ENCODE measurements around the gene NMUR2. TPM values are rescaled to one million over a fixed set of nuclear protein-coding genes. Genes with fewer than 3 reads are reported as not detected.

NMUR2 gene, protein sequence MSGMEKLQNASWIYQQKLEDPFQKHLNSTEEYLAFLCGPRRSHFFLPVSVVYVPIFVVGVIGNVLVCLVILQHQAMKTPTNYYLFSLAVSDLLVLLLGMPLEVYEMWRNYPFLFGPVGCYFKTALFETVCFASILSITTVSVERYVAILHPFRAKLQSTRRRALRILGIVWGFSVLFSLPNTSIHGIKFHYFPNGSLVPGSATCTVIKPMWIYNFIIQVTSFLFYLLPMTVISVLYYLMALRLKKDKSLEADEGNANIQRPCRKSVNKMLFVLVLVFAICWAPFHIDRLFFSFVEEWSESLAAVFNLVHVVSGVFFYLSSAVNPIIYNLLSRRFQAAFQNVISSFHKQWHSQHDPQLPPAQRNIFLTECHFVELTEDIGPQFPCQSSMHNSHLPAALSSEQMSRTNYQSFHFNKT
- not detected in 2 replicates for total RNA-seq (2014; rRNA removed; shearing (Covaris generic))

GRCh38 chr5:152405145-152405544 lies at the start of gene NMUR2:
TSS of gene NMUR2 (minus strand) at chr5:152405279. CDS start at chr5:152405113, 166 bp downstream.
- DNase-seq (ENCODE audit: low read depth) = no peak

DNA sequence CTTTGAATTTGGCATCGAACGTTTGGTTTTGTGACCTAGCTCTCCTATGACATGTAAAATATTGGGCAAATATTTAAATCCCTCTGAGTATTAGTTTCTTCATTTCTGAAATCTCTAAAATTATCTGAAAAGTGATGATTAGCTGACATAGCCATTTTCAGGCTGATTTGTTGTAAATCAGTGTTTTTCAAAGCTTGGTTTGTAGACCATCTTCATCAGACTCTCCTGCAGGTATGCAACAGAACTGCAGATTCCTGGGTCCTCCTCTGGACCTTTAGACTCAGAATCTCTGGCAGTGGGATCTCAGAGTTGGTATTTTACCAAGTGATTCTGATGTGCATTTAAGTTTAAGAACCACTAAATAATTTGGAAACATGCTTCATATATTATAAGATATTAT lies 38.9 kb upstream of the NMUR2 start:
- DNase-seq (ENCODE audit: low read depth) = no peak

DNA sequence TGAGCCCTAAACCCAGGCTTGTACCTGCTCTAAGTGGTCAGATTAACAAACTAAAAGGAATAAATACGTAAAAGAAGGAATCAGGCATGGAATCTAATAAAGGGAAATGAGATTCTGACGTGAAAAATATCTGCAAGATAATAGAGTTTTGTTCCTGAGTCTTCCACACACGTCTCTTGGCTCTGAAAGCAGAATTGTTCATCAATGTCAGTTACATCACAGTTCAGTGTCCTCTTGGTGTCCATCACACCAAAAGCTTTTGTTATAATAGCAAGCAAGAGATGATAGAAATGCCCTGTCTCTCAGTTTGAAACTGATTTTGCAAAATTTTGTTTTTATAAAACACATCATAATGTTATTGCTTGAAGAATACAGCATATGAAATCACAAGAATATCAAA lies 34.7 kb upstream of the NMUR2 start:
- no peak for DNase-seq (ENCODE audit: low read depth)

DNA sequence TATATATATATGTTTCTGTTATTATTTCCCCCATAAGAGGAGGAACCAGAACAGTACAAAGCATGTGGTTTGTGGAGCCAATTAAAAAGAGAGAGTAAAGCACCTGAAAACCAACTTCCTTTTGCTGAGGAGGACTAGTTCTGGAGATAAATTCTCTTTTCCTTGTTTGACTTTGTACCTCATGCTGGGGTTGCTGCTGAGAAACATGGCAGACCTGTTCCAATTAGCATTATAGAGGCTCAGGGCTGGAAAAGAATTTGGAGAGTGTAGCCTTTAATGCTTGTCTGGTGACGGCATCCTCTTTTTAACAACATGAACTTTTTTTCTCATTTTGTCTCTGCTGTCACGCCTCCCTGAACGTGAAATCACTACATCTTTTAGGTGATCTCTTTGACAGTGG lies 32.8 kb upstream of the NMUR2 start:
- DNase-seq (ENCODE audit: low read depth) = no peak

- no peak for DNase-seq (ENCODE audit: low read depth)
Observed at GRCh38 chr5:152427721-152428120, 22.6 kb upstream of the NMUR2 start.

- no peak for DNase-seq (ENCODE audit: low read depth)
Observed at GRCh38 chr5:152425083-152425482, 20.0 kb upstream of the NMUR2 start.

DNA sequence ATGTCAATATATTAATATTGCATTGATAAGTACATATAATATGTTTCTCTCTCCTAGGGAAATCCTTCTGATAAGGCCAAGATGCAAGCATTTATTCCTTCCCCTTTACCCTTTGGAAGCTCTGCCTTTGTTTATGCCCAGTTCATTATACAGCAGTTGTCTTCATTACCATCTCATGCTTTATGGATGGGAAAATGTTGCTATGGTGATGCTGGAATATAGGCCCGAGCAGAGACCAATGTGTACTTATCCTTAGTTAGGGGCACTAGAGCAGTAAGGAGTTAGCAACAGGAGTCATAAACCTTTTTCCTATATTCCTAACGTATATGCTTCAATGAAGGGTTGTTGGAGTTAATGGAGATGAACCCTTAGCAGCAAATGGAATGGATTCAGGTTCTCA lies 19.4 kb upstream of the NMUR2 start:
- DNase-seq (ENCODE audit: low read depth) = no peak

DNA sequence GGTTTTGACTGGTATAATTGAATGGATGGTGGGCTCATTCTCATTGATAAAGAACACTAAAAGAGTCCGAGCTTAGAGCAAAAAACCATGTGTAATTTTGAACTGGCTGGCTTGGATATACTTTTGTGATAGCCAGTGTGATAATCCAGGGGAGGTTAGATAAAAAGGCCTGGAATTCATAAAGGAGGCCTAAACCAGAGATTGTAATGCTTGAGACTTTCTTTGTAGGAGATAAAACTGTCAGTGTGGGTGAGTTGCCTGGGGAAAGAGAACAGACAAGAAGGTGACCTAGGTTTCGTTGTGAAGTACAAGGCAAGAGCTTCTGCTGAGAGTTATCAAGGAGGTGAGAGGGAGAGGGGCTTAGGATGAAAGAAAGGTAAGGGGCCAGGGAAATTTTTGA lies 17.0 kb upstream of the NMUR2 start:
- DNase-seq (ENCODE audit: low read depth) = no peak

DNA sequence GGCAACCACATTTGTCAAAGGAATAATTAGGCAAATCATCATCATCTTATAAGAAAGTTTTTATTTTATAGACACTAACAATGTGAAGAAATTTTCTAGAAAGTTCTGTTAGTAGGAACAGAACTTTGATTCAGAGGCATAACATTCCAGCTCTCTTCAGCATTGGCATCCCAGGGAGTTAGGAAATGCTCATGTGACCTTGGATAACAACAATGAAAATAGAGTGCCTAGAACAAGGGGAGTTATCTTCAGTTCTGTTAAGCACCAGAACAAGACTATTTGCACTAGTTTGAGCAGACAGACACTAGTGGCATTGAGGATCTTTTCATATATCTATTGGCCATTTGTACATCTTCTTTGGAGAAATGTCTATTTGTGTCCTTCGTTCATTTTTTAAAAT lies 7.0 kb upstream of the NMUR2 start:
- DNase-seq (ENCODE audit: low read depth) = no peak

DNA sequence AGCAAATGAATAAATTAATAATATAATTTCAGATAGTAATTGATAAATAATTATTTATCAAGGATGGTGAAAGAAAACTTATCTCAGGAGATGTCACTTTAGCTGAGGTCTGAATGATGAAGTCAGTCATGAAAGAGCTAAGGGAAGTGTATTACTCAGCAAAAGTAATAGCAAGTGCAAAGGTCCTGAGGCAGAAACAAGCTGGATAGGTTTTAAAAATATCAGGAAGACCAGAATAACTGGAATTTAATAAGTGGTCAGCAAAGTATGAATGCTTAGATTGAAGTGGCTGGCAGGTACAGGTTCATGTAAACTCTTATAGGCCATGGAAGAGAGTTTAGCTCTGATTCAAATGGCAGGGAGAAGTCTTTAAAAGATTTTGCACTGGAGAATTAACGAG lies 1.0 kb upstream of the NMUR2 start:
- no peak for DNase-seq (ENCODE audit: low read depth)

DNA sequence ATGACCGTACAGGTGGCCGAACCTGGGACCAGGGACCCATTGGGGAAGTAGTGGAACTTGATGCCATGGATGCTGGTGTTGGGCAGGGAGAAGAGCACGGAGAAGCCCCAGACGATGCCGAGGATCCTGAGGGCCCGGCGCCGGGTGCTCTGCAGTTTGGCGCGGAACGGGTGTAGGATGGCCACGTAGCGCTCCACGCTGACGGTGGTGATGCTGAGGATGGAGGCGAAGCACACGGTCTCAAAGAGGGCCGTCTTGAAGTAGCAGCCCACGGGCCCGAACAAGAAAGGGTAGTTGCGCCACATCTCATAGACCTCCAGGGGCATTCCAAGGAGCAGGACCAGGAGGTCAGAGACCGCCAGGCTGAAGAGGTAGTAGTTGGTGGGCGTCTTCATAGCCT lies 585 bp downstream of the NMUR2 start:
- no peak for DNase-seq (ENCODE audit: low read depth)

- DNase-seq (ENCODE audit: low read depth) = no peak
Observed at GRCh38 chr5:152403046-152403445, 2.0 kb downstream of the NMUR2 start.

GRCh38 chr5:152400846-152401245 lies 4.2 kb downstream of the NMUR2 start:
- DNase-seq (ENCODE audit: low read depth) = no peak

DNA sequence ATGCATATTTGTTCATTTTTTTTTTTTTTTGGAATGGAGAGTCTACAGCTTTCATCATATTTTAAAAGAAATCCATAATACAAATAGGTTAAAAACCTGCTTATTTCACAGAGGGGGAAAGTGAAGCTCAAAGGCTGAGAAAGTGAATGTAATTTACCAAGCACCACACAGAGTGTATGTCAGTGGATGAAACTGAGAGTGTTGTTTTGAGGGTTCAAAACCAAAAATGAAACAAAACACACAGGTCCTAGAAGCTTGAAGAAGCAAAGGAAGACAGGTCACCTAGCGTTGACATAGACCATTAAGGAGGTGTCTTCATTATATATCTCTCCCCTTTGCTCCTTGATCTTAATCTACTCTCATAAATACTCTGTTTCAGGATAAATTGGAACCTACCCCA lies 7.5 kb downstream of the NMUR2 start:
- no peak for DNase-seq (ENCODE audit: low read depth)

GRCh38 chr5:152393441-152393840 lies 11.6 kb downstream of the NMUR2 start:
- DNase-seq (ENCODE audit: low read depth) = no peak

DNA sequence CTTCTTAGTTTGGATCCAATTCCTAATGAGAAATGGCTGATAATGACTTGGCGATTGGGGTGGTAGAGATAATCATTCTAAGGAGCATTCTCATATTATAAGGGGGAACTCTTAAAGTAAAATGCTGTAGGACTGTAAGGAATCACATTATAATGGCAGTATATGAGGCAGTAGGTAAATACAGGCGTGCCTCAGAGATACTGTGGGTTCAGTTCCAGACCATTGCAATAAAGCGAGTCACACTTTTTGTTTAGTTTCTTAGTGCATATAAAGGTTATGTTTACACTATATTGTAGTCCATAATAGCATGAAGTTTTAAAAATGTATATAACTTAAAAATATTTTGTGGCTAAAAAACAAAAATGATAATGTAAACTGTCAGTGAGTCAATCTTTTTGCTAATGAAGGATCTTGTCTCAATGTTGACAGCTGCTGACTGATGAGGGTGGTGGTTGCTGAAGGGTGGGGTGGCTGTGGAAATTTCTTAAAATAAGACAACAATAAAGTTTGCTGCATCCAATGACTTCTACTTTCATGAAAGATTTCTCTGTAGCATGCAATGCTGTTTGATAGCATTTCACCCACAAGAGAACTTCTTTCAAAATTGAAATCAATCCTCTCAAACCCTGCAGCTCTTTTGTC lies 15.8 kb downstream of the NMUR2 start:
- DNase-seq (ENCODE audit: low read depth) = no peak

- no peak for DNase-seq (ENCODE audit: low read depth)
Observed at GRCh38 chr5:152388610-152389009, 16.5 kb downstream of the NMUR2 start.

DNA sequence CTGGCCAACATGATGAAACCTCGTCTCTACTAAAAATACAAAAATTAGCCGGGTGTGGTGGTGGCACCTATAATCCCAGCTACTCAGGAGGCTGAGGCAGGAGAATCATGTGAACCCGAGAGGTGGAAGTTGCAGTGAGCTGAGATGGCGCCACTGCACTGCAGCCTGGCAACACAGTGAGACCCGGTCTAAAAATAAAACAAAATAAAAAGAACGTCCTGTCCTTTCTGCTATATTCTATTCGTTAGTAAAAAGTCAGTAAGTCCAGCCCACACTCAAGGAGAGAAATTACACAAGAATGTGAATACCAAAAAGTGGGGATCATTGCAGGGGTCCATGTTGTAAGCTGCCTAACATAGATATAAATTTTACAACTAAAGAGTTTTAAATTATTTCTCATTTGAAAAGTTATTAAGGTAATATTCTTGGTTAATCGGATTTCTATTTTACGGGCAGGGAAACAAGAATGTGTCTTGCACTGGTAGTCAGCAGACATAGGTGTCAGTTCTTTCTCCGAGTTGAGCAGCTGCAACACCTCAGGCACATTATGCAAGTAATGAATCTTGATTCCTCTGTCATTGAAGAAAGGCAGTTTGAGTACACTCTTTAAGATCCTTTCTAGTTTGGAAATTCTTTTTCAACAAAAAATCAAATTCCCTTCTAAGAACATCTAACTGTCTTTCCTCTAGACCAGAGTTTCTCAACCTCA lies 24.5 kb downstream of the NMUR2 start:
- DNase-seq (ENCODE audit: low read depth) = no peak

DNA sequence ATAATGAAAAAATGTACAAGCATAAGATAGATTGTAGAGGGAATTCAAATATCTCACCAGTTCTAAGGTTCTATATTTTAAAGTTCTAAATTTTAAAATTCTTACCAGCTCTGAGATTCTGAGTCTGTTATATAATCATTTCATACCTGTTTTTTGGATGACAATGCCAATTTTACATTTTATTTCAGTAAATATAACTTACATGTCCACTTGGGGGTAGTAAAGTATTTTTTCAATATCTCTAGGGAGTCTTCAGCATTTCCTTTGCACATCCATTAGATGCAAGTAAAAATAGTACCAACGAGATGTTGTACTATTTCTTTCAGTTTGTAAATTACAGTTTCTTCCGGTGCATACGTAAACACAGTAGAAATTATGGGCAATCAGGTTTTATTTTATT lies 25.7 kb downstream of the NMUR2 start:
- no peak for DNase-seq (ENCODE audit: low read depth)

- DNase-seq (ENCODE audit: low read depth) = no peak
Observed at GRCh38 chr5:152378730-152379129, 26.3 kb downstream of the NMUR2 start.

GRCh38 chr5:152376886-152377285 lies 28.2 kb downstream of the NMUR2 start:
- DNase-seq (ENCODE audit: low read depth) = no peak

DNA sequence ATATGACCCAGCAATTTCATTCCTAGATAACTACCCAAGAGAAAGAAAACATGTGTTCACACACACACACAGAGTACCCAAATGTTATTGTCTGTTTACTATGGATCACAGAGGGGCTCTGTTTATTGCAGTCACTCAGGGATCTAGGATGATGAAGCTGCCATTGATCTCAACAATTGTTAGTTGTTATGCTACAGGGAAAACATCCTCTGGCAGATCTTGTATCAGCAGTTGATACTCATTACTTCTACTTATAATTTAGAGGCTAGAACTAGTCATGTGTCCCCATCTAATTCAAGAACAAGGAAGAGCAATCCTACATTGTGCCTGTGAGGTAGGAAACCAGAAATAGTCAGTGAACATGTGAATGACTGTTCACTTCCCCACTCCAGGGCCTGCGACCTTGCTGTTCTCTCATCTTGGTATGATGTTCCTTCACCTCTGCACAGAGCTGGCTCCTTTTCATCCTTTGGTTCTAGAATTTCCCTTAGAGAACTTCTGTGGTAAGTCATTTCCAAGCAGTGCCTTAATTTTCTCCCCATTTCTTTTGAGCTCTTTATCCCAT lies 30.3 kb downstream of the NMUR2 start:
- no peak for DNase-seq (ENCODE audit: low read depth)

DNA sequence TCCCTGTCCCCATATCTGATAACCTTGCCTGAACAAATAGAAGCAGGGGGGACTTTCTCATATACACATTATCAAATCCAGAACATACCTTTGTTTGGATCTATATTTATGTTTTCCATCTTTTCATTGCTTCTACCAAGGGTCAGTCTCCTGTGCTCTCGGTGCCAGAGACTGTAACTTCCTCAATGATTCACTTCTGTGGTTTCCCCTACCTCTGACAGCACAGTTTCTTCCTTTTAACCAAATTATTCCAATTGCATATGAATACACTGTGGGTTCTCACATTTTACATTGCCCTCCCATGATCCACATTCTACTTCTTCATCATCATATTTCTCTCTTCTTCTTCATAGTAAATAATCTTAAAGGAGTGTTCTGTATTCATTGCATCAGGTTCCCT lies 32.2 kb downstream of the NMUR2 start:
- DNase-seq (ENCODE audit: low read depth) = no peak

Data from RPMI7951 (cell line).